Esophagus muscularis mucosa (tissue), 3 donors: ENCODE data around the gene SLC25A31.

Source experiments
- POLR2A ChIP-seq: fragments of 450-650 bp; IDR thresholded peaks from one replicate; pipeline ENCODE4 v1.6.1; 2017; ENCODE audit warnings: antibody characterized with exemption, moderate library complexity, mild to moderate bottlenecking, low read depth
- TF ChIP-seq, protein P1 (sequence below), 3 experiments: fragments of 200-600 bp in 2 of 3; fragments of 450-650 bp in 1 of 3; sonication (generic) in 2 of 3; IDR thresholded peaks; one replicate each; pipeline ENCODE4 v1.5.1; 2017 to 2019; ENCODE audit warnings: antibody characterized with exemption in 3 of 3, mild to moderate bottlenecking in 2 of 3, moderate library complexity in 1 of 3

DNA sequence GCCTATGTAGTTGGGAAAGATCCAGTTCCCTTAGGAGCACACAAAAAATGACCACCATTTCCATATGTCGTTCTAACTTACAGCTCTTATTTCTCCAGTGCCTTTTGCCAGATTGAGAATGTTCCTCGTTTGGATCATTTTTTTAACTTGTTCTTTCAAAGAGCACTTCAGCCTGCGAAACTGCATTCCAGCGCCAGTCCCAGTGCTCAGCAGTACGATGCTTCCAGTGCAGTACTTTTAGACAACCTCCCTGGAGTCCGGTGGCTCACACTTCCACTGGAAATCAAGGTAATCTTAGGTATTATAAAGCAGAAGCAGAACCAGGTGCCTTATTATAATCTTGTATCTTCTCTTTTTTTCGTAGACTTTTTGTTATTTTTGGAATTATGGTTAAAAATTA lies 42.6 kb upstream of the SLC25A31 start:
- TF ChIP-seq POLR2A, result no peak
- TF ChIP-seq, protein P1, sequence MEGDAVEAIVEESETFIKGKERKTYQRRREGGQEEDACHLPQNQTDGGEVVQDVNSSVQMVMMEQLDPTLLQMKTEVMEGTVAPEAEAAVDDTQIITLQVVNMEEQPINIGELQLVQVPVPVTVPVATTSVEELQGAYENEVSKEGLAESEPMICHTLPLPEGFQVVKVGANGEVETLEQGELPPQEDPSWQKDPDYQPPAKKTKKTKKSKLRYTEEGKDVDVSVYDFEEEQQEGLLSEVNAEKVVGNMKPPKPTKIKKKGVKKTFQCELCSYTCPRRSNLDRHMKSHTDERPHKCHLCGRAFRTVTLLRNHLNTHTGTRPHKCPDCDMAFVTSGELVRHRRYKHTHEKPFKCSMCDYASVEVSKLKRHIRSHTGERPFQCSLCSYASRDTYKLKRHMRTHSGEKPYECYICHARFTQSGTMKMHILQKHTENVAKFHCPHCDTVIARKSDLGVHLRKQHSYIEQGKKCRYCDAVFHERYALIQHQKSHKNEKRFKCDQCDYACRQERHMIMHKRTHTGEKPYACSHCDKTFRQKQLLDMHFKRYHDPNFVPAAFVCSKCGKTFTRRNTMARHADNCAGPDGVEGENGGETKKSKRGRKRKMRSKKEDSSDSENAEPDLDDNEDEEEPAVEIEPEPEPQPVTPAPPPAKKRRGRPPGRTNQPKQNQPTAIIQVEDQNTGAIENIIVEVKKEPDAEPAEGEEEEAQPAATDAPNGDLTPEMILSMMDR (IDR thresholded peaks at IDR 0.05), result no peak
